ENCODE results near the gene LCA5L. TPM values are rescaled to one million over a fixed set of nuclear protein-coding genes. Genes with fewer than 3 reads are reported as not detected.

LCA5L gene
- total RNA-seq, 1 experiment from 2014 or later, result 0.46 TPM

DNA sequence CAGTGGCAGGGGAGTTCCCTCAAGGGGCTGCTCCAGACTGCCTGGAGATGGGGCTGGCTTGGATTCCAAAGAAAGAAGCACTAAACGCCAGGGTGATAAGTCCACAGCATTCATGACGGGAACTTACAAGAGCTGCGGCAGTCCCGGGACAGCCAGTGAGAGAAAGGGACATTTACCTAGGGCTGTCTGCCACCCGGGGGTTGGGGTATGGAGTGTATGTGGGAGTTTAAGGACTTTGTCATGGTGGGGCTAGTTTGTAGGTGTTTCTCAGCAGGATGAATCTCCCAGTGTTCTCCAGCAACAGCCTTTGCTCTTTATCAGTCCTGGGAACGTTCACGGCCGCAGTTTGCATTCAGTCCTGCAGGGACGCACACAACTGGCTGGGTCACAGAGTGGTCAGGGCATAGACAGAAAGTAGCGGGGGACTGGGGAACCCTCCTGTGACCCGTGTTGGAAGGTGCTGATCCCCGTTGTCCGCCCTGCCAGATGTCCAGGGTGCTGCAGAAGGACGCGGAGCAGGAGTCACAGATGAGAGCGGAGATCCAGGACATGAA, 55.3 kb downstream of the LCA5L start:
- no peak overlapping the region for H2BK20ac ChIP-seq (ENCODE audit: low read depth, low read length, poor library complexity, severe bottlenecking)
- H3K4me3 Mint-ChIP-seq, result no peak overlapping the region
- no peak overlapping the region for H3K23ac ChIP-seq (ENCODE audit: insufficient read length, low read depth, low read length)
- H3K14ac ChIP-seq (ENCODE audit: insufficient read depth, low read length), result no peak overlapping the region
- peaks cover 18 to 44% (median 41%) of the 10 kb centered on the region in 3 experiments; a peak in 6 of 7 replicates for H3K36me3 Mint-ChIP-seq (ENCODE audit: insufficient read depth in 1 of 3, low read depth in 3 of 3)
- H2AK5ac ChIP-seq (ENCODE audit: insufficient read length, low read length), result no peak overlapping the region
- H3K79me1 ChIP-seq (ENCODE audit: insufficient read depth, low read depth, low read length, poor library complexity, severe bottlenecking), result no peaks in the 10 kb centered on the region
- no peak overlapping the region for H4K8ac ChIP-seq (replicated peaks; ENCODE audit: insufficient read length, low read depth, low read length)
- no peaks in the 10 kb centered on the region for H3K23me2 ChIP-seq (ENCODE audit: insufficient read length, low read depth, low read length, poor library complexity, severe bottlenecking)
- H3K4ac ChIP-seq (ENCODE audit: low read depth, low read length), result no peak overlapping the region
- H3K27me3 Mint-ChIP-seq (ENCODE audit: low read depth), result no peaks in the 10 kb centered on the region
- no peaks in the 10 kb centered on the region for H4K20me1 ChIP-seq (ENCODE audit: control insufficient read depth, insufficient read depth, insufficient read length)
- H3K56ac ChIP-seq (ENCODE audit: insufficient read length, low read depth, low read length), result no peak overlapping the region
- no peak overlapping the region for H2BK120ac ChIP-seq (ENCODE audit: low read depth, low read length, poor library complexity, severe bottlenecking)
- H3K9ac ChIP-seq (ENCODE audit: extremely low read depth, insufficient read length, low read length), result no peak overlapping the region
- H2AFZ ChIP-seq (ENCODE audit: low read length), result no peak overlapping the region
- H3T11ph ChIP-seq (ENCODE audit: low read length), result no peak overlapping the region
- H2BK15ac ChIP-seq (ENCODE audit: low read depth, low read length), result no peak overlapping the region
- no peaks in the 10 kb centered on the region for H3K9me3 Mint-ChIP-seq
- no CpG with 5 or more reads among the region's 16 CpGs for WGBS (ENCODE audit: extremely low coverage, insufficient read length, low lambda C conversion rate)
- no peak overlapping the region for H4K91ac ChIP-seq (ENCODE audit: insufficient read length, low read depth, low read length)
- H3K4me1 Mint-ChIP-seq, result peaks cover 33 to 38% of the 10 kb centered on the region in 2 experiments
- no peak overlapping the region for H2BK12ac ChIP-seq (ENCODE audit: insufficient read length, low read depth, low read length)
- H2BK5ac ChIP-seq (ENCODE audit: insufficient read length, low read length), result no peak overlapping the region
- H3K79me2 ChIP-seq (ENCODE audit: insufficient read depth, low read length), result no peaks in the 10 kb centered on the region
- peak overlapping the region in 2 of 3 experiments; percentile 7 to 15; a peak in 4 of 7 replicates for H3K27ac Mint-ChIP-seq
- no peaks in the 10 kb centered on the region for H3K9me3 ChIP-seq (ENCODE audit: control insufficient read depth, low read depth, low read length)
- no peak overlapping the region for H3K27ac ChIP-seq (ENCODE audit: insufficient read length, low read depth, low read length)
- DNase-seq, result peak; percentile 39
- no peaks in the 10 kb centered on the region for H3K27me3 ChIP-seq (ENCODE audit: insufficient read depth, low read length)
- H3K18ac ChIP-seq (ENCODE audit: insufficient read length, low read depth, low read length), result no peak overlapping the region
- no peak overlapping the region for H3K4me2 ChIP-seq (ENCODE audit: insufficient read depth, insufficient read length, low read length)
- TF ChIP-seq, protein P1, sequence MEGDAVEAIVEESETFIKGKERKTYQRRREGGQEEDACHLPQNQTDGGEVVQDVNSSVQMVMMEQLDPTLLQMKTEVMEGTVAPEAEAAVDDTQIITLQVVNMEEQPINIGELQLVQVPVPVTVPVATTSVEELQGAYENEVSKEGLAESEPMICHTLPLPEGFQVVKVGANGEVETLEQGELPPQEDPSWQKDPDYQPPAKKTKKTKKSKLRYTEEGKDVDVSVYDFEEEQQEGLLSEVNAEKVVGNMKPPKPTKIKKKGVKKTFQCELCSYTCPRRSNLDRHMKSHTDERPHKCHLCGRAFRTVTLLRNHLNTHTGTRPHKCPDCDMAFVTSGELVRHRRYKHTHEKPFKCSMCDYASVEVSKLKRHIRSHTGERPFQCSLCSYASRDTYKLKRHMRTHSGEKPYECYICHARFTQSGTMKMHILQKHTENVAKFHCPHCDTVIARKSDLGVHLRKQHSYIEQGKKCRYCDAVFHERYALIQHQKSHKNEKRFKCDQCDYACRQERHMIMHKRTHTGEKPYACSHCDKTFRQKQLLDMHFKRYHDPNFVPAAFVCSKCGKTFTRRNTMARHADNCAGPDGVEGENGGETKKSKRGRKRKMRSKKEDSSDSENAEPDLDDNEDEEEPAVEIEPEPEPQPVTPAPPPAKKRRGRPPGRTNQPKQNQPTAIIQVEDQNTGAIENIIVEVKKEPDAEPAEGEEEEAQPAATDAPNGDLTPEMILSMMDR (conservative IDR thresholded peaks at IDR 0.05), result peak; percentile 35; the same call in 1 of the 3 replicates
- no peak overlapping the region for H4K5ac ChIP-seq (ENCODE audit: insufficient read length, low read depth, low read length)
- H3K4me1 ChIP-seq (ENCODE audit: insufficient read depth, low read length), result no peaks in the 10 kb centered on the region

All from H9 (cell line).